ENCODE measurements around the gene SCP2. TPM values are rescaled to one million over a fixed set of nuclear protein-coding genes. Genes with fewer than 3 reads are reported as not detected.

SCP2 gene
- polyA plus RNA-seq, 1 of the 3 experiments (the other 2 are of a cell fraction): 49.5 TPM

DNA sequence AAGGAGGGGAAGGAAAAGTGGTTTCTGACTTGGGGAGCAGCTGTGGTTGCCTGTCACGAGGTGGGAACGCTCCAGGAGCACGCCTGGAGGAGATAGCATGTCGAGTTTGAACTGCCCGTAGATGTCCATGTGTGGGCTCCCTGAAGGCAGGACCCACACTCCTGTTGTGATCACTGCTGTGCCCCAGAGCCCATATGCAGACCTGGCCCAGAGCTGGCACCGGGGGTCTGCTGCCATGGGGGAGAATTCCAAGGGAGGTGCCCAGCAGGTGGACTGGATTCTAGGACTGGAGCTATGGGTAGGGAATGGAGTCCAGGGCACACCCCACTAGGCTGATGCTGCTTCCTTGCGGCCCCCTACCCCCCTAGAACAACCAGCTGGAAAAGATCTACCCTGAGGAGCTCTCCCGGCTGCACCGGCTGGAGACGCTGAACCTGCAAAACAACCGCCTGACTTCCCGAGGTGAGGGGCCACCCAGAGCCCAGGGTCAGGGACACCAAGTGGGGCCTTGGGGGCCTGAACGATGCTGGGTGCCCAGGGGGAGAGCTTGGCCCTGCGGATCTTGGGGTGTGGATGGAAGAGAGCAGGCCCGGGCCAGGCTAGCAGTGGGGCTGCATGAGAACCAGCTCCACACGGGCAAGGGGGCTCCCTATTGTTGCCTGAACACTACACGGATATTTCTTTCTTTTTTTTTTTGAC, 144.2 kb downstream of the SCP2 start:
- H3K4me1 ChIP-seq (ENCODE audit: control insufficient read depth in 1 of 2, insufficient read depth in 2 of 2, low read depth in 1 of 2, low read length in 1 of 2): peaks cover 0 to 13% of the 10 kb centered on the region in 2 experiments; a peak in 1 of 4 replicates
- H3K36me3 ChIP-seq (replicated peaks in 1 of 2; ENCODE audit: control insufficient read depth in 1 of 2, insufficient read depth in 2 of 2, low read length in 1 of 2): no peaks in the 10 kb centered on the region
- WGBS (ENCODE audit: low lambda C conversion rate): 76% methylated on average over 10 of the region's 17 CpGs

DNA sequence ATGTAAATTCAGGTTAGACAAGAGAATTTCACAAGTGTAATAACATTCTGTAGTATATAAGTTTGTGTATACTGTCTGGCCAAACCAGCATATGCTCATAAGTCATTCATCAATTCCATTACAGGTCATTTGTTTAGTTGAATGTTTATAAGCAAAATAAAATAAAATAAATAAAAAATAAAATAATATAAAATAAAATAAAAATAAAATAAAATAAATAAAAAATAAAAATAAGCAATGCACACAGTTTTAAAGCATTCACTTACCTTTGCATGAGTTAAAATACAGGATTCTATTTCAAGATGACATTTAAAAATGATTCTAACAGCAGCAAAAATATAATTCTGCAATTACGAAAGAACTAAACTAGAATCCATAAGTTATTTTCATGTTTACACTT, 144.8 kb downstream of the SCP2 start:
- DNase-seq: no peak
- Histone ChIP-seq H3K9ac (no peak overlapping the region), H3F3A (replicated peaks; ENCODE audit: insufficient read depth) (no peaks in the 10 kb centered on the region), H3K79me2 (ENCODE audit: insufficient read depth) (no peaks in the 10 kb centered on the region), H3K4me2 (no peak overlapping the region), H4K20me1 (ENCODE audit: insufficient read depth) (no peaks in the 10 kb centered on the region), H3K4me1 (ENCODE audit: control insufficient read depth in 1 of 2, insufficient read depth in 2 of 2, low read depth in 1 of 2, low read length in 1 of 2) (peaks cover 0 to 8% of the 10 kb centered on the region in 2 experiments; a peak in 1 of 4 replicates), H2AFZ (ENCODE audit: low read depth) (no peak overlapping the region), H3K9me2 (no peaks in the 10 kb centered on the region), H3K27ac (ENCODE audit: low read depth in 2 of 2, low read length in 1 of 2) (no peak overlapping the region), H3K4me3 (ENCODE audit: low read depth in 2 of 2, low read length in 1 of 2) (no peak overlapping the region), H3K27me3 (ENCODE audit: insufficient read depth) (no peaks in the 10 kb centered on the region), H3K36me3 (replicated peaks in 1 of 2; ENCODE audit: control insufficient read depth in 1 of 2, insufficient read depth in 2 of 2, low read length in 1 of 2) (no peaks in the 10 kb centered on the region), H3K9me3 (no peaks in the 10 kb centered on the region)
- ChIA-PET CTCF (interaction anchor here (1.6 to 1.7 kb wide), 2 partner anchors 42 to 110 kb away, joined by 6 to 7 read pairs; no protein-coding TSS in a partner anchor), POLR2A (no interaction called here)
- 88% methylated on average over 1 of the region's 1 CpG for WGBS (ENCODE audit: low lambda C conversion rate)
- TF ChIP-seq MEF2A (IDR thresholded peaks at IDR 0.05; ENCODE audit: borderline replicate concordance, low read depth): no peak
- TF ChIP-seq EZH2phosphoT487 (IDR thresholded peaks at IDR 0.05; ENCODE audit: borderline replicate concordance, low read depth): no peak
- no peak for TF ChIP-seq MXI1 (IDR thresholded peaks at IDR 0.05; ENCODE audit: low read depth, low read length)
- TF ChIP-seq, protein P1, sequence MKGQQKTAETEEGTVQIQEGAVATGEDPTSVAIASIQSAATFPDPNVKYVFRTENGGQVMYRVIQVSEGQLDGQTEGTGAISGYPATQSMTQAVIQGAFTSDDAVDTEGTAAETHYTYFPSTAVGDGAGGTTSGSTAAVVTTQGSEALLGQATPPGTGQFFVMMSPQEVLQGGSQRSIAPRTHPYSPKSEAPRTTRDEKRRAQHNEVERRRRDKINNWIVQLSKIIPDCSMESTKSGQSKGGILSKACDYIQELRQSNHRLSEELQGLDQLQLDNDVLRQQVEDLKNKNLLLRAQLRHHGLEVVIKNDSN (IDR thresholded peaks at IDR 0.05; ENCODE audit: borderline replicate concordance, low read depth): no peak
- TF ChIP-seq, protein P2, sequence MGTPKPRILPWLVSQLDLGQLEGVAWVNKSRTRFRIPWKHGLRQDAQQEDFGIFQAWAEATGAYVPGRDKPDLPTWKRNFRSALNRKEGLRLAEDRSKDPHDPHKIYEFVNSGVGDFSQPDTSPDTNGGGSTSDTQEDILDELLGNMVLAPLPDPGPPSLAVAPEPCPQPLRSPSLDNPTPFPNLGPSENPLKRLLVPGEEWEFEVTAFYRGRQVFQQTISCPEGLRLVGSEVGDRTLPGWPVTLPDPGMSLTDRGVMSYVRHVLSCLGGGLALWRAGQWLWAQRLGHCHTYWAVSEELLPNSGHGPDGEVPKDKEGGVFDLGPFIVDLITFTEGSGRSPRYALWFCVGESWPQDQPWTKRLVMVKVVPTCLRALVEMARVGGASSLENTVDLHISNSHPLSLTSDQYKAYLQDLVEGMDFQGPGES (IDR thresholded peaks at IDR 0.05; ENCODE audit: low read depth, low read length): no peak
- TF ChIP-seq NRF1 (IDR thresholded peaks at IDR 0.05; ENCODE audit: low read depth, low read length): no peak
- no peak for TF ChIP-seq FOXJ3 (CRISPR knock-in tag; IDR thresholded peaks at IDR 0.05)
- no peak for TF ChIP-seq MAX (IDR thresholded peaks at IDR 0.05; ENCODE audit: low read depth)
- no peak for TF ChIP-seq ELF1 (IDR thresholded peaks at IDR 0.05)
- TF ChIP-seq CTCF (IDR thresholded peaks at IDR 0.05): no peak
- no peak for TF ChIP-seq TEAD4 (IDR thresholded peaks at IDR 0.05; ENCODE audit: borderline replicate concordance, insufficient read depth)
- no peak for TF ChIP-seq EP300 (IDR thresholded peaks at IDR 0.05; ENCODE audit: borderline replicate concordance in 1 of 2, low read depth in 1 of 2, low read length in 1 of 2)

More for the DNA sequence above, 144.2 kb downstream of the SCP2 start:
- H3K9me2 ChIP-seq: no peaks in the 10 kb centered on the region
- H3K9ac ChIP-seq: no peak overlapping the region
- no peak overlapping the region for H3K4me2 ChIP-seq
- H3K27me3 ChIP-seq (ENCODE audit: insufficient read depth): no peaks in the 10 kb centered on the region
- DNase-seq: peak; percentile 32
- H3F3A ChIP-seq (replicated peaks; ENCODE audit: insufficient read depth): no peaks in the 10 kb centered on the region
- H4K20me1 ChIP-seq (ENCODE audit: insufficient read depth): no peaks in the 10 kb centered on the region
- H3K27ac ChIP-seq (ENCODE audit: low read depth in 2 of 2, low read length in 1 of 2): no peak overlapping the region
- H3K9me3 ChIP-seq: no peaks in the 10 kb centered on the region
- CTCF ChIA-PET: interaction anchor here (0.8 to 1.7 kb wide), 4 partner anchors 12 to 111 kb away, joined by 3 to 7 read pairs (median 5); no protein-coding TSS in a partner anchor
- H2AFZ ChIP-seq (ENCODE audit: low read depth): no peak overlapping the region
- TF ChIP-seq RFX5 (IDR thresholded peaks at IDR 0.05; ENCODE audit: low read length): no peak
- no peak for TF ChIP-seq RCOR1 (IDR thresholded peaks at IDR 0.05; ENCODE audit: low read length)
- TF ChIP-seq GATA2 (CRISPR knock-in tag; IDR thresholded peaks at IDR 0.05): no peak
- TF ChIP-seq SMC3 (IDR thresholded peaks at IDR 0.05; ENCODE audit: low read depth, low read length): no peak
- TF ChIP-seq JUND (IDR thresholded peaks at IDR 0.05): no peak
- TF ChIP-seq, protein P1 (IDR thresholded peaks at IDR 0.05; ENCODE audit: borderline replicate concordance, low read depth): no peak
- no peak for TF ChIP-seq ELF1 (IDR thresholded peaks at IDR 0.05)
- POLR2A ChIA-PET: no interaction called here
- H3K79me2 ChIP-seq (ENCODE audit: insufficient read depth): no peaks in the 10 kb centered on the region
- H3K4me3 ChIP-seq (ENCODE audit: low read depth in 2 of 2, low read length in 1 of 2): no peak overlapping the region

Data from SK-N-SH (cell line).